Kidney glomerular epithelial cell (primary cell): ENCODE results near the gene RNF126.
A peak's percentile ranks its signal among the peaks of the same experiment; 100 is the strongest.
"Not testable (repeated sequence)": the region's sequence is repeated elsewhere in the genome, so short reads cannot be mapped to it uniquely, and the experiment has no call there.

ENCODE experiments used
- DNase-seq: peaks from one replicate; lab custom pipeline; 2025; lab: John Stamatoyannopoulos, UW

RNF126 gene

GRCh38 chr19:685454-685931 lies 22.5 kb upstream of the RNF126 start:
- DNase-seq = no peak

GRCh38 chr19:682678-683320 lies 19.8 kb upstream of the RNF126 start:
- DNase-seq = no peak

- no peak for DNase-seq
Measured at GRCh38 chr19:681029-682019, 18.3 kb upstream of the RNF126 start.

- DNase-seq = peak; percentile 94
Measured at GRCh38 chr19:680287-681028, 17.4 kb upstream of the RNF126 start.

GRCh38 chr19:679418-680286 lies 16.6 kb upstream of the RNF126 start:
- no peak for DNase-seq

GRCh38 chr19:678791-679388 lies 15.9 kb upstream of the RNF126 start:
- DNase-seq = no peak

GRCh38 chr19:677601-678436 lies 14.8 kb upstream of the RNF126 start:
- peak; percentile 52 for DNase-seq

GRCh38 chr19:677201-677600 lies 14.2 kb upstream of the RNF126 start:
- DNase-seq = peak; percentile 81

- no peak for DNase-seq
Measured at GRCh38 chr19:676339-677105, 13.5 kb upstream of the RNF126 start, which contains the start of gene FSTL3. Gene FSTL3 (plus strand): TSS chr19:676392. CDS start chr19:676424, 32 bp downstream.

GRCh38 chr19:676007-676338 lies 13.0 kb upstream of the RNF126 start:
- no peak for DNase-seq

GRCh38 chr19:674282-675151 lies 11.5 kb upstream of the RNF126 start:
- no peak for DNase-seq

GRCh38 chr19:670609-671075 lies 7.6 kb upstream of the RNF126 start:
- no peak for DNase-seq

- not testable (repeated sequence) for DNase-seq
Measured at GRCh38 chr19:668675-669434, 5.8 kb upstream of the RNF126 start.

- DNase-seq = not testable (repeated sequence)
Measured at GRCh38 chr19:666985-667573, 4.1 kb upstream of the RNF126 start.

- peak; percentile 72 for DNase-seq
Measured at GRCh38 chr19:664913-665443, 2.0 kb upstream of the RNF126 start.

- DNase-seq = no peak
Measured at GRCh38 chr19:663682-664117, 686 bp upstream of the RNF126 start.
